Cerebellar cortex (tissue), 1 donor: Measurements from ENCODE around the gene CACNA2D3.

ENCODE experiments used
- DNase-seq: peaks from one replicate; pipeline ENCODE4 v3.0.0-alpha.2; 2015; ENCODE audit warnings: low spot score

CACNA2D3 gene

GRCh38 chr3:54681706-54682105, 559.4 kb downstream of the CACNA2D3 start:
- DNase-seq: no peak

GRCh38 chr3:54685213-54685612, 562.9 kb downstream of the CACNA2D3 start:
- DNase-seq: no peak

DNA sequence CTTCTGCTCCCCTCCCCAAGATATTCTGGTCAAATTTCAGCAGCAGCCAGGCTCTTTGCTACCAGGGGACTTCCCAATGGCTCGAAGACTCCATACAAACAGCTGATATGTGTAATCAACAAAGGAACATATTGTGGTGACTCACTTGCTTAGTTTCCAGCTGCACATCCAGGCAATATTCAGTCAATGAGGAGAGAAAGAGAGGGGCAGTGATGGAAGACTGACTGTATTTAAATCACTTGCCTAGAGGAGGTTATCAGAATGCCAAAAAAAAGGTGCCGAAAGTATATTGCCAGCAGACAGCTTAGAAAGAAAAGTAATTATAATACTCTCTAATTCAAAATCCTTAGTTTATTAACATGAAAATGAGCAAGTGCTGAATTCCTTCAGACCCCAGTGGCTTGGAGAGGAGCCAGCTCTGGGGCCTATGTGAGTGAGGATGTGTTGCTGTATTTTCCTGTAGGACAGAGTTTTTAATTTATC, 569.0 kb downstream of the CACNA2D3 start:
- DNase-seq: no peak

DNA sequence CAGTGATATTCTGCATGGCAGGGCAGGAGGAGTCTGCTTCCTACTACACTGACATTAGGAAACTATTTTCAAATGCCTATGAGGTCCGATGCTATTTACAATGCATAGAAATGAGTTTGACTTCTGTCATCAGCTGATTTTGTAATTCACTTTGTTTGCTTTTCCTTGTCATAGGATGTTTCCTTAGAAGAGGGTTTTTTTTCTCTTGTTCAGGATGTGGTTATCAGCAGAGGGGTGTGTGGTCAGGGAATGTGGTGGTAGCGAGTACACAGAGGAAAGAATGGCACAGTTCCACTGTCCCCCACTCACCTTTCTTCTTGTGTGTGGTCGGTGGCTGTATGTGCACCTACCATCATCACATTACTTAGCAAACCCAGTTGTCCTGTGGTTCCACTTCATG, 574.0 kb downstream of the CACNA2D3 start:
- DNase-seq: no peak

DNA sequence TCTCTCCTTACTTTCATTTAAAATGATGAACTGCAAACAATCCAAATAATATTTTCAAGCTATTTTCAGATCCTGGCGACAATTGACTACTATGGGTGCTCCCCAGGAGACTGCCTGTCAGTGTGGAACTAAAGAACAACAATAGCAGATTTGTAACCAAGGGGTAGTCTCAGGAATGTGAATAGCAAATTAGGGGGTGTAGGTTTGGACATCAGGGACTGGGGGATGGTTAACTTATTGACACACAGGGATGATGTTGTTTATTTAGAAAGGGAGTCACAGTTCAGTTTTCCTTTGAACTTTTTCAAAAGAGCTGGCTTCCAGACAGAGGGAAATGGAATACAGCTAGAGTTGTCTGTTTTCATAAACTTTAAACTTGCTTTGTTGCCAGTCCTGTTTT, 575.7 kb downstream of the CACNA2D3 start:
- DNase-seq: no peak

DNA sequence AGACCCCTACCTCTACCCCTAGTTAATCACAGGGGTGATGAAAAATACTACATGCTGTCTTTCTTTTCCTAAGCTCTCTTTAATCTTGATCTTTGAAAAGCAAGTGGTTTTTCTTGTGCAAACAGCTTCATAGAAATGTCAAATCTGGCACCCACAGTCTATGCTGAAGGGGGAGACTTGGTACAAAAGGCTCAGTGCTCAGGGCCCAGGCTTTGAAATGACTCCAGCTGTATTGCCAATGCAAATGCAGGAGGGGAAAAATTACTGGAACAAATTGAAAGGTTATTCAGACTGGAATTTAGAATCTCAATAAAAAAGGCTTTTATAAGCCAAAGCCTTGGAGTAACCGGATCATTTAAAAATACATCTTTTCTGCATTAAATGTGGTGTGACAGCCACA, 581.6 kb downstream of the CACNA2D3 start:
- DNase-seq: no peak

GRCh38 chr3:54705730-54706129, 583.4 kb downstream of the CACNA2D3 start:
- no peak for DNase-seq

- DNase-seq: peak; percentile 72
These were observed 584.4 kb downstream of the CACNA2D3 start for GRCh38 chr3:54706738-54707137.

- DNase-seq: no peak
These were observed 587.4 kb downstream of the CACNA2D3 start for GRCh38 chr3:54709785-54710184.

GRCh38 chr3:54710954-54711353, 588.6 kb downstream of the CACNA2D3 start:
- DNase-seq: no peak

DNA sequence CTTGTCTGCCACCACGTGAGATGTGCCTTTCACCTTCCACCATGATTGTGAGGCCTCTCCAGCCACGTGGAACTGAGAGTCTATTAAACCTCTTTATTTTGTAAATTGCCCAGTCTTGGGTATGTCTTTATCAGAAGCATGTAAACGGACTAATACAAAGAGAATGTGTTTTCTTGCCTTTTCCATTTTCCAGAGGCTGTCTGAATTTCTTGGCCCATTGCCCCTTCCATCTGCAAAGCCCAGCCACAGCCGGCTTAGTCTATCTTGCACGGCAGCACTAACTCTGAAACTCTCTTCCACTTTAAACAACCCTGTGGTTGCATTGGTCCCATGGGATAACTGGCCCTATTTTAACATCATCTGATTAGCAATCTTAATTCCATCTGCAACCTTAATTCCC, 590.2 kb downstream of the CACNA2D3 start:
- DNase-seq: no peak

DNA sequence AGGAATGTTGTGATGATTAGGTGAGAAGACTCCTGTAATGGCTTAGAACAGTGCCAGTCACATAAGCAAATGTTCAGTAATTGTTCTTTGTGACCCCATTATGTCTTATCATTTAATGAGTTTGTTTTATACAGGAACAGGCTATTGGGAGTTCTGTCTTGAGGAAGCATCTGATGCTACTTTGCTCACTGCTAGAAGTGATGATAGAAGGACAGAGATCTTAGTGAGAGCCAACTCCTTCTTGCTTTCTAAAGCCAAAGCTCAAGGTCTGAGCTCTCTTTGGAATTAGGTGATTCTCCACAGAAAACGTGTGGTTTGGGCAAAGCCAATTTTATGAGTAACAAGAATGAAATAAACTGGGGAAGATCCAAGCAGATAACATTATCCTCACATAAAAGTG, 590.7 kb downstream of the CACNA2D3 start:
- DNase-seq: no peak

DNA sequence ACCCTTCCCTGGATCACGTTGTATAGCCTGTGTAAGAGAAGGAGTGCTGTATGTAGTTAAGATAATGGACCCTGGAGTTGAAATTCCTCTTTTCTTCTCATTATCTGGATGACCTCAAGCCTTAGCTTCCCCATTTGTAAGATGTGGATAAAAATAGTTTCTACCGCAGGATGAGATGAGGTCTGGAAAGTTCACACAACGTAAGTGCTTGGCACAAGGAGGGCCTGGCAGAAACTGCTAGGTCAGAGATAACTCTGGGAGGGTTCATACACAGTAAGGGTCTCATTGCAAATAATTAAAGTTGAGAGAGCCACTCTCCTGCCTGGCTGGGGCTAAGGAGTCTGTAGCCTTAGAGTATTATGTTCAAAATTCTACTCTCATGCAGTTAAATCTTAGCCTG, 591.1 kb downstream of the CACNA2D3 start:
- DNase-seq: no peak

DNA sequence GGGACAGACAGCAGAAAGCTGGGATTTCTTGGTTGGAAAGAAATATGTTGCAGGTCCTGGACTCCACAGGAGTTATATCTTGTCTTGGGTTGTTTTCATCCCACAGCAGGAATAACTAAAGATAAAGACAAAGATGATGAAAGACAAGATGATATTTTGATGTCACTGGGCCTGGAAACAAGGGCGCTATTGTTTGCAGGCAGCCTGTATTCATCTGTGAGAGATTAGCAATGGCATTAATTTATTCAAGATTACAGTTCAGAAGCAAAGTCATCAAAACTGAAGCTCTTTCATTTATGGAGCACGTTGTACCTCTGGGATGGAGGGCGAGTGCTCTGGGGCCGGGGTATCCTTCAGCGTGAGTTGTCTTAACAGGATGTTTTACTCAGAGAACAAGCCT, 591.7 kb downstream of the CACNA2D3 start:
- no peak for DNase-seq

DNA sequence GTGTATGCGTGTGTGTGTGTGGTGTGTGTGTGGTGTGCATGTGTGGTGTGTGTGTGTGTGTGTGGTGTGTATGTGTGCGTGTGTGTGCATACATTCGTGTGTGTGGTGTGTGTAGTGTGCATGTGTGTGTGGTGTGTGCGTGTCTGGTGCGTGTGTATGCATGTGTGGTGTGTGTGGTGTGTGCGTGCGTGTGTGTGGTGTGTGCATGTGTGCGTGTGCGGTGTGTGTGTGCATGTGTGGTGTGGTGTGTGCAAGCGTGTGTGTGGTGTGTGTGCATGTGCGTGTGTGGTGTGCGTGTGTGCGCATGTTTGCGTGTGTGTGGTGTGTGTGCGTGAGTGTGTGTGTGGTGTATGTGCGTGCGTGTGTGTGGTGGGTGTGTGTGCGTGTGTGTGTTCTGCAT, 595.2 kb downstream of the CACNA2D3 start:
- DNase-seq: no peak

- DNase-seq: no peak
These were observed 597.6 kb downstream of the CACNA2D3 start for GRCh38 chr3:54719914-54720313.

GRCh38 chr3:54720604-54721003, 598.3 kb downstream of the CACNA2D3 start:
- no peak for DNase-seq

DNA sequence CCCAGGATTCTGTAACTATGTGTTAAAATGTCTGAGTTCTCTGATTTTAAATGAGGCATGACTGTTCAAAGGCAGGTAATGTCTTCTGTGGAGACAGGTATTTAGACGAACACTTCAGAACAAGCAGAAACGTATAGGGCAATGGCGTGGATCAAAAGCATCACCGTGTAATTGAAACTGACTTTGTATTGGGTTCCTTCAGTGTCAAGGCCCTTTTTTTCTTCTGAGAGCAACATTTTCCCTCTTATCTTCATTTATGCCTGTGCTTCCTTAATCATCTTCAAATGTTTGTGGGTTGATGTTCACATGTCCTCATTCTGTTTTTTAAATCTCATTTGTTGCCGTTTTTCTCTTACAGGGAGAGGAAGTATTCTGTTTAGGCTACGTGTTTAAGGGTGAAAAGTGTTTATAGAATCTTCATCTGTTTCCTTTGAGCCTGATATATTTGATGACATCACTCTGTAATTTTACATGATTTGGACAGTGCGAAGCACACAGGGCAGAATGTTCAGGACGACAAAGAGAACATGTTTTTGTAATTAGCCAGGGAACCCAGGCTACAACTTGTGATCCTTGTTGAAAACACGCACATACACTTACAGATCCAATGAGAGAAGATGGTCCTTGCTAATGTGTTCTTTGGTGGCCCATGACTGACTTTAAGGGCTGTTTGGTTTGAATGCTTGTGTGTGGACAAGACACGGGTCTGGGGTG, 609.5 kb downstream of the CACNA2D3 start:
- DNase-seq: no peak

DNA sequence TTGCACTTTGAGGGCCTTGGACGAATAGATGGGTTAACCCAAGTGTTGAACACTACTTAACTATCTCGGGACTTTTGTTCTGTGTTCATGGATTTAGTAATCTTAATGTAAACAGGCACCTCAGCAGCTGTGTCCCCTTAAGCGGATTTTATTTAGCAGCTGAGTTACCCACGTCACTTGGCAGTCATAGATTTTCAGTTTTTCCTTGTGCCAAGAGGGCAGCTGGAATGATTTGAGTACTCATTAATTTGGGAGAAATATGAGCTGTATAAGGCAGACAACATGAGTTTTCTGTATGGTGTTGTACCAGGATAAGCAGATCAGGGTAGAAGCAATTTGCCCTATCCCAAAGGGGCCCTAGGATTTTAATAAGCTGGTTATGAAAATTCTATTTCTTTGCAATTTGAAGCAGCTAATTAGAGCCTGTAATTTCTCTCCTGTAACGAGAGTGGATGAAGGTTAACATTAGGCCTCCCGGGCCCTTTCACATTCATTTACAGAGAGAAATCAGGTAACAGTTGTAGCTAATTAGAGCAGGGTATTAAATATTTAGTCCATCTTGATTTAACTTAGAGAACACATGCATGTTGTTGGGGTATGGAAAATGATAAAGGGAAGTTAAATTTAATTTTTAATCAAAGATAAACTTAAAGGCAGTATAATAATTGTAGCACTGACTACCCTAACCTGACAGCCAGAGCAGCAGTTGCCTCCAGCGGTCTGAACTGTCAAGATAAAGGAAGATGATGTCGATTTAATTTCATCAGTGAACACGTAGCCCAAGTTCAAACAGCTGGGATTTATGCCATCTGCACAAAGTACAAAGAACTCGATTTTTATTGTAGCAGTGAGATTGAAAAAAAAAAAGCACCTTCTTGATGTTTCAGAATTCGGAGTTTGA, 611.0 kb downstream of the CACNA2D3 start:
- no peak for DNase-seq

DNA sequence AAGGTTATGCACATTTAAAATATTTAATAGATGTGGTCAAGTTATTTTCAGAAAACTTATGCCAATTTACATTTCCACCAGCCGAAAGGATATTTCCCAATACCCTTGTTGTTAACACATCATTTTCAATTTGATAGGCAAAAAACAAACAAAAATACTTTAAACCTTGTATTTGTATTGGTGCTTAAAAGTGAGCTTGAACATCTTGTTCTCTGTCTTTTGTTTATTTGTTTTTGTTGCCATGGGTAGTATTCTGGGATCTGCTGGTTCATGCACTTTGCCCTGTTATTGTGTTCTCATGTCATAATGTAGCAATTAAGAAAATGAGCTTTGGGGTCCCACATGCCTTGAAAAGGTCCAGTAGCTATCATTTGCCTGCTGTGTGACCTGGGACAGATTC, 614.1 kb downstream of the CACNA2D3 start:
- no peak for DNase-seq

DNA sequence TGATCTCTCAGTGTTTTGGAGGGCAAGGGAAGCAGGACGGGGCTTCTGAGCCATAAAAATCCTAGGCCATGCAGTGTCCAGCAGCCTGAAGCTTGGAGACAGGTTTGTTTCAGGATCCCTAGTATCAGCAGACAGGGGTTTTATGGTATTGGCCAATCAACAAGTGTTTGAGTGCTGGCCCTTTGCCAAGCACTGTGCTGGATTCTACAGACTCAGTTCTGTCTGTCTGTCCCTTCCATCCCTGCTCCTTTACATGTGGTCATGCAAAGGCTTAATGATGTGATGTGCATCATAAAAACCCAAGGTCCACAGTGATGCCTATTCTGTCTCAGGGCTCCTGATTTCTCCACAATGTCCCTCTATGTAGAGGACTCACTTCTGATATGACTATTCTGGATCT, 621.4 kb downstream of the CACNA2D3 start:
- no peak for DNase-seq

GRCh38 chr3:54744291-54744690, 621.9 kb downstream of the CACNA2D3 start:
- DNase-seq: no peak

- no peak for DNase-seq
These were observed 623.5 kb downstream of the CACNA2D3 start for GRCh38 chr3:54745843-54746242.
